Measurements from ENCODE around the gene SUV39H1. TPM values are rescaled to one million over a fixed set of nuclear protein-coding genes. Genes with fewer than 3 reads are reported as not detected.

The SUV39H1 gene
- total RNA-seq, 2 donors from 2014 or later: 3.6 to 3.8 TPM

GRCh38 chrX:48749182-48749581, 52.6 kb downstream of the SUV39H1 start:
- no peak for DNase-seq
- intact Hi-C loops (cut with DNase I): no loop called here
- ATAC-seq: no peak

GRCh38 chrX:48751343-48751742, 54.8 kb downstream of the SUV39H1 start:
- intact Hi-C loops (cut with DNase I): no loop called here
- DNase-seq (no peak), ATAC-seq (no peak)

GRCh38 chrX:48752498-48752897, 56.0 kb downstream of the SUV39H1 start:
- DNase-seq: no peak
- intact Hi-C loops (cut with DNase I): no loop called here
- no peak for ATAC-seq

GRCh38 chrX:48753708-48754228, 57.2 kb downstream of the SUV39H1 start:
- ATAC-seq (no peak), DNase-seq (no peak)
- intact Hi-C loops (cut with DNase I): no loop called here

- ATAC-seq: no peak
- intact Hi-C loops (cut with DNase I): no loop called here
- DNase-seq: no peak
Observed at GRCh38 chrX:48754238-48754637, 57.7 kb downstream of the SUV39H1 start.

Other genes with a start within 250 kb of the SUV39H1 start
- 1 to 10 TPM; 1.2 to 5.0 TPM for gene SLC38A5, start 226.5 kb upstream of the SUV39H1 start, total RNA-seq
- gene FTSJ1, start 220.5 kb upstream of the SUV39H1 start, total RNA-seq: 10 to 100 TPM; 19.0 to 29.1 TPM
- gene PORCN, start 187.7 kb upstream of the SUV39H1 start, total RNA-seq: 10 to 100 TPM; 11.1 to 19.1 TPM
- gene EBP, start 174.9 kb upstream of the SUV39H1 start, total RNA-seq: 10 to 100 TPM; 68.8 to 85.2 TPM
- gene TBC1D25, start 157.0 kb upstream of the SUV39H1 start, total RNA-seq: 10 to 100 TPM; 12.4 to 18.1 TPM
- 100 to 1,000 TPM; 129 to 242 TPM for gene RBM3, start 122.2 kb upstream of the SUV39H1 start, total RNA-seq
- gene WDR13, start 99.2 kb upstream of the SUV39H1 start, total RNA-seq: 100 to 1,000 TPM; 142 to 178 TPM
- gene WAS, start 12.9 kb upstream of the SUV39H1 start, total RNA-seq: 1 to 10 TPM; 5.0 to 9.1 TPM
- not detected for gene GLOD5, start 65.0 kb downstream of the SUV39H1 start, total RNA-seq
- gene GATA1, start 89.9 kb downstream of the SUV39H1 start, total RNA-seq: not detected
- gene HDAC6, start 105.3 kb downstream of the SUV39H1 start, total RNA-seq: 10 to 100 TPM; 43.1 to 44.6 TPM
- gene ERAS, start 129.8 kb downstream of the SUV39H1 start, total RNA-seq: not detected
- gene PCSK1N, start 138.9 kb downstream of the SUV39H1 start, total RNA-seq: 1 to 10 TPM; 3.9 to 9.8 TPM
- 10 to 100 TPM; 52.4 to 60.3 TPM for gene TIMM17B, start 201.0 kb downstream of the SUV39H1 start, total RNA-seq
- 10 to 100 TPM; 49.5 to 63.7 TPM for gene PQBP1, start 201.2 kb downstream of the SUV39H1 start, total RNA-seq
- gene SLC35A2, start 214.9 kb downstream of the SUV39H1 start, total RNA-seq: 10 to 100 TPM; 13.8 to 17.4 TPM
- 1 to 10 TPM; 4.0 to 5.5 TPM for gene PIM2, start 222.3 kb downstream of the SUV39H1 start, total RNA-seq